Activated CD8-positive, alpha-beta T cell treated with anti-CD3 and anti-CD28 coated beads for 36 hours (primary cell): Measurements from ENCODE around the gene APOL6. TPM values are rescaled to one million over a fixed set of nuclear protein-coding genes. Genes with fewer than 3 reads are reported as not detected.
A peak's percentile ranks its signal among the peaks of the same experiment; 100 is the strongest.

Experiments used
- ATAC-seq: fragments of 200-7000 bp; cut with Tn5 transposase; one replicate; pipeline ENCODE4 v1.10.0; 2021; ENCODE audit warnings: mild to moderate bottlenecking, moderate library complexity
- CTCF ChIA-PET: fragments of 350-600 bp; sonication (Branson Sonifier 250); formaldehyde crosslinking; loops from one replicate; lab custom pipeline; 2021; ENCODE audit warnings: antibody characterized with exemption; lab: Charles Lee
- POLR2A ChIA-PET: fragments of 350-600 bp; sonication (Branson Sonifier 250); formaldehyde crosslinking; loops from one replicate; lab custom pipeline; 2021; ENCODE audit warnings: antibody characterized with exemption; lab: Charles Lee
- DNase-seq: peaks from one replicate; pipeline ENCODE4 v3.0.0-alpha.2; 2020
- H3K27ac Mint-ChIP-seq: one replicate; pipeline ENCODE4 v1.8.0; 2021; ENCODE audit warnings: mild to moderate bottlenecking, mixed read lengths
- H3K27me3 Mint-ChIP-seq: one replicate; pipeline ENCODE4 v1.8.0; 2021; ENCODE audit warnings: mixed read lengths
- H3K36me3 Mint-ChIP-seq: one replicate; pipeline ENCODE4 v1.8.0; 2021; ENCODE audit warnings: low read depth, mixed read lengths
- H3K4me1 Mint-ChIP-seq: one replicate; pipeline ENCODE4 v1.8.0; 2021; ENCODE audit warnings: low read depth, mixed read lengths
- H3K4me3 Mint-ChIP-seq: one replicate; pipeline ENCODE4 v1.8.0; 2021; ENCODE audit warnings: mild to moderate bottlenecking, moderate library complexity, mixed read lengths
- H3K9me3 Mint-ChIP-seq: one replicate; pipeline ENCODE4 v1.8.0; 2021; ENCODE audit warnings: mixed read lengths
- CTCF ChIP-seq: fragments of 200-600 bp; IDR thresholded peaks from one replicate; pipeline ENCODE4 v1.8.0; 2022; ENCODE audit warnings: antibody characterized with exemption, mild to moderate bottlenecking
- intact Hi-C: fragments of 100-400 bp; cut with micrococcal nuclease; formaldehyde crosslinking; loops from one replicate; pipeline ENCODE4 v1.10.0; 2022
- total RNA-seq, 2 experiments: library from RNA; stranded (reverse); gene quantifications; one replicate each; pipeline ENCODE4 v1.2.3, GENCODE V29; 2021

APOL6 gene
- total RNA-seq, result 10 to 100 TPM; 37.1 to 38.0 TPM

GRCh38 chr22:35648066-35649025 is at the start of gene APOL6:
Gene APOL6, plus strand, starts transcription at chr22:35648446. Its CDS starts 7,980 bp downstream, at chr22:35656426.
- DNase-seq (peak; percentile 76), ATAC-seq (peak; percentile 72)
- Mint-ChIP-seq H3K27ac (peak within 1 kb of the TSS; percentile 100), H3K4me1 (peaks cover 35% of the 10 kb centered on the region), H3K9me3 (peaks cover 8% of the 10 kb centered on the region), H3K4me3 (peak within 1 kb of the TSS; percentile 99), H3K27me3 (no peaks in the 10 kb centered on the region), H3K36me3 (peaks cover 39% of the 10 kb centered on the region)
- intact Hi-C loops, result loop anchor here (10.0 kb wide), 1 partner anchor 46 kb away; no protein-coding TSS in a partner anchor
- POLR2A ChIA-PET, result interaction anchor here (0.5 to 5.4 kb wide), 23 partner anchors 10 to 685 kb away, joined by 3 to 95 read pairs (median 4); partner anchors contain the start of genes APOL3 and MB
- TF ChIP-seq CTCF, result no peak
- CTCF ChIA-PET, result interaction anchor here (0.8 to 2.2 kb wide), 9 partner anchors 9 to 512 kb away, joined by 3 to 13 read pairs (median 4); partner anchors contain the start of gene APOL3

GRCh38 chr22:35599364-35599763 is 48.9 kb upstream of the APOL6 start:
- peaks cover 2% of the 10 kb centered on the region for H3K27me3 Mint-ChIP-seq
- H3K27ac Mint-ChIP-seq, result no peak overlapping the region
- no peak for ATAC-seq
- POLR2A ChIA-PET, result no interaction called here
- no peak for DNase-seq
- no peak overlapping the region for H3K4me3 Mint-ChIP-seq
- H3K9me3 Mint-ChIP-seq, result no peaks in the 10 kb centered on the region
- intact Hi-C loops, result no loop called here
- CTCF ChIA-PET, result no interaction called here
- no peaks in the 10 kb centered on the region for H3K4me1 Mint-ChIP-seq
- TF ChIP-seq CTCF, result no peak
- no peaks in the 10 kb centered on the region for H3K36me3 Mint-ChIP-seq

GRCh38 chr22:35600476-35600875 is 47.8 kb upstream of the APOL6 start:
- ATAC-seq, result no peak
- CTCF ChIA-PET, result no interaction called here
- DNase-seq, result no peak
- no peak for TF ChIP-seq CTCF
- Mint-ChIP-seq H3K36me3 (no peaks in the 10 kb centered on the region), H3K4me3 (no peak overlapping the region), H3K4me1 (peaks cover 8% of the 10 kb centered on the region), H3K27ac (no peak overlapping the region), H3K9me3 (no peaks in the 10 kb centered on the region), H3K27me3 (peaks cover 4% of the 10 kb centered on the region)
- POLR2A ChIA-PET, result no interaction called here
- intact Hi-C loops, result no loop called here

GRCh38 chr22:35601013-35601580 is 47.1 kb upstream of the APOL6 start:
- no peak for DNase-seq
- ChIA-PET POLR2A (no interaction called here), CTCF (no interaction called here)
- intact Hi-C loops, result no loop called here
- no peaks in the 10 kb centered on the region for H3K36me3 Mint-ChIP-seq
- no peak overlapping the region for H3K27ac Mint-ChIP-seq
- H3K9me3 Mint-ChIP-seq, result no peaks in the 10 kb centered on the region
- no peak overlapping the region for H3K4me3 Mint-ChIP-seq
- H3K27me3 Mint-ChIP-seq, result peaks cover 4% of the 10 kb centered on the region
- TF ChIP-seq CTCF, result no peak
- no peak for ATAC-seq
- H3K4me1 Mint-ChIP-seq, result peaks cover 9% of the 10 kb centered on the region
